T-helper 1 cell treated with Interleukin-12 subunit alpha and Interleukin-12 subunit beta and Interleukin-4 antibody, amounts not matched to agents 30 ng/mL and 1 ng/mL, for 36 hours (primary cell): Measurements from ENCODE around the gene B4GALT3. TPM values are rescaled to one million over a fixed set of nuclear protein-coding genes. Genes with fewer than 3 reads are reported as not detected.

Source experiments
- intact Hi-C: fragments of 100-400 bp; cut with micrococcal nuclease; formaldehyde crosslinking; loops from one replicate; pipeline ENCODE4 v1.15.1; 2024
- total RNA-seq: library from RNA; stranded (reverse); gene quantifications from 2 replicates; pipeline ENCODE4 v1.2.3, GENCODE V29; 2022

B4GALT3 gene
- total RNA-seq, 1 donor from 2014 or later: 56.3 TPM

DNA sequence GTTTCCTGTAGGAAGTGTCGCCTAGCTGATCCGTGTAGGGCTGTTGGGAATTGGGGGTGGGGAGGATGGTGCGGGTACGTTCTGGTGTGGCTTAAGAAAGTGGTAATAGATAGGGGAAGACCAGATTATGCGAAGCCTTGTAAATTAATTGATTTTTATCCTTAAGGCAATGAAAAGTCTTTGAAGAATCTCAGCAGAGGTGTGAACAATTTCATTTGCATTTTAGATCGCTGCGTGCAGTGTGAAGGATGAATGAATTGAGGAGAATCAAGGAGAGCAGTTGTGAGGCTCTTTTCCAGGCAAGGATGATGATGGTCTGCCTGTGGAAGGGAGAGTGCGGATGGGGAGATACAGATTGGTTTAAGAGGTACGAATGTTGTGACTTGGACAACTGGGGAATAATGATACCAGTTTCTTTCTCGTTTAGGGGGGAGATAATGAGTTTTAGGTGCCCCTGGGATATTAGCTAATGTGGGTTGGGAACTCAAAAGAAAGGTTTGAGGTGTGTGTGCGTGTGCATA, 44.0 kb downstream of the B4GALT3 start:
- intact Hi-C loops: loop anchor here (5.0 kb wide), 1 partner anchor 594 kb away; no protein-coding TSS in a partner anchor

DNA sequence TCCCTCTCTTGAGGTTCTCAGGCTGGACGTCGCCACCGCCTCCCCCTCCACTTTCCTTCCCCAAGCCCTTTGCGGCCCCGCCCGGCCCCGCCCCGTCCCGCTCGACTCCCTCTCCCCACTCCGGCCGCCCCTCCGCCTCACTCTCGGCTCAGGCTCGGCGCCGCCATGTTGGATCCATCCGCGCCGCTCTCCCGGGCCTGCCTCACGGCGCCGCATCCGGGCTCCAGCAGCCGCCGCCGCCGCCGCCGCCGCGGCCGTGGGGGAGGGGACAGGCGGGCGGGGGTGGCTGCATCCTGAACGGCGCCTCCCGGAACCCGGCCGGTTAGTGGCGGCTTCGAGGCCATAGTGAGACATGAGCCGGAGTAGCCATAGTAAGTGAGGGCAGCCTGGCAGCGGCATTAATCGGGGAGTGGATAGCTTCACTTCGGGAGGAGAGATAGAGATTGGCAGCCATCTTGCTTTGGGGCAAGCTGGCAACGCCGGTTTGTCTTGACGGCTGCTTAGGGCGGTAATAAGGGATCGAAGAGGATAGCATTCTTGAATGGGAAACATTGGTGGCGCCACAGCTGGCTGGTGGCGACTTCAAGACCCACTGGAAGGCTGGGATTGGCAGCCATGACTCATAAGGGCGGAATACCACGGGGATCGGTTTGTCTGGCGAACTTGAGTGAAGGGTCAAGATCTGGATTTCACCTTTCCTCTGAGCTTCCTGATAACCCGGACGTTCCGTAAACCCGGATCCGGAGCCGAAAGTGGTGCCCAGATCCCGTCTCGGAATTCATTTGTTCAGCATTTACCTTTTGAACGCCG, 44.7 kb downstream of the B4GALT3 start, which contains the start of gene DEDD:
Gene DEDD (minus strand): TSS at position 258 of the 810 bp plus-strand sequence. CDS start 8,205 bp downstream, outside the sequence.
- intact Hi-C loops: loop anchor here (1.0 to 5.0 kb wide), 12 partner anchors 13 to 595 kb away; partner anchors contain the start of genes B4GALT3, NDUFS2, PPOX and UFC1

DNA sequence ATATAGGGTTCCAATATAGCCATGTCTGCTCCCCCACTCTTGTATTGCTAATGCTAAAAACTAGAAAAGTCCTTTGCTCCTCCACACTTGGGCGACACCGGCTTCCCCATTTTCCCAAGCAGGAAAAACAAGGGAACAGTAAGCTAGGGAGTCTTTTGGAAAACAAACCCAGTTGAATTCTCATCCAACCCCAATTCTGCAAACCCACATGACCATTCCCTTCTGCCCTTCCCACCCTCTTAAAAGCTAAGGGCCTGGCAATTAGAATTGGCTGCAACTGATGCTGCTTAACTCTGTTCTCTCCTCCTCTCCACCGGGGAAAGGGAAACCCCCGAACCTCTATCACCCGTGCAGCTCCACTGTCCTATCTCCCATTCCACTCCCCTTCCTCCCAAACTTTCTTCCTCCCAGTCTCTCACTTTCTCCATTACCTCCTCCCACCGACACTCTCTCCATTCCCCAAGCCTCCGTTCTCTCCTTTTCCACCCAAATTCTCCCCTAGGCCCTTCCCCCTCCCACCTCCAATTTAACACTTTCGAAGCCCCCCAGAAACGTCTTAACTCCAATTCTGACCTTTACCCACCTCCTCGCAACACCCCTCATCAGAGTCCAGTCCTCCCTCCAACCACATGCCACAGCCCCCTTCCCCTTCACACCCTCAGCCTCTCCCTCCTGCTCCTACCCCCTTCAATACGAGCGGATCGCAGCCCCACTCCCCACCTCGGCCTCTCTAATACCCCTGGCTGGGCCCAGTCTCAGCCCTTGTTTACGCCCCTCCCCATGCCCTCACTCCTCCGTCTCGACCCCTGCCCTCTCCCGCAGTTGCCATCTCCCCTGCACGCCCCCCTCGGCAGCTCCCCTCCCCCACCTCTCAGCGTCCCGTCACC, 45.5 kb downstream of the B4GALT3 start:
- intact Hi-C loops: loop anchor here (1.0 to 5.0 kb wide), 12 partner anchors 12 to 596 kb away; partner anchors contain the start of genes B4GALT3, NDUFS2, PPOX and UFC1

DNA sequence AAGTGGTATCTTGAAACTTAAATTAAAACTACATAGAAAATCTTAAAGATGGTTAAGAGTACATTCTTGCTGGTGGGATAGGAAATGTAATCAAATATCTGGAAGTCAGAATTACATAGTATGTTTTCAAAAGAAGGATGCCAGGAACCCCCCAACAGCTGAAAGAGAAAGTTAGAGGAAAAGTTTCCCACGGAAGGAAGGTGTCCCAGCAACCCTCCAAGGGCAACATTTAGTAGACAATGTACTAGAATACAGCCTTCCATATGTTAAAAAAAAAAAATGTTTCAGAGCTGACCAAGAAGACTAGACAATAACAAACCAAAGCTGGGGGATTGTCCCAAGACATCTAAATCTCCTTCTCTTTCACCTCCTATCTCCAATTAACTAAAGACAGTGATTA, 47.0 kb downstream of the B4GALT3 start:
- intact Hi-C loops: loop anchor here (5.0 kb wide), 1 partner anchor 597 kb away; no protein-coding TSS in a partner anchor

DNA sequence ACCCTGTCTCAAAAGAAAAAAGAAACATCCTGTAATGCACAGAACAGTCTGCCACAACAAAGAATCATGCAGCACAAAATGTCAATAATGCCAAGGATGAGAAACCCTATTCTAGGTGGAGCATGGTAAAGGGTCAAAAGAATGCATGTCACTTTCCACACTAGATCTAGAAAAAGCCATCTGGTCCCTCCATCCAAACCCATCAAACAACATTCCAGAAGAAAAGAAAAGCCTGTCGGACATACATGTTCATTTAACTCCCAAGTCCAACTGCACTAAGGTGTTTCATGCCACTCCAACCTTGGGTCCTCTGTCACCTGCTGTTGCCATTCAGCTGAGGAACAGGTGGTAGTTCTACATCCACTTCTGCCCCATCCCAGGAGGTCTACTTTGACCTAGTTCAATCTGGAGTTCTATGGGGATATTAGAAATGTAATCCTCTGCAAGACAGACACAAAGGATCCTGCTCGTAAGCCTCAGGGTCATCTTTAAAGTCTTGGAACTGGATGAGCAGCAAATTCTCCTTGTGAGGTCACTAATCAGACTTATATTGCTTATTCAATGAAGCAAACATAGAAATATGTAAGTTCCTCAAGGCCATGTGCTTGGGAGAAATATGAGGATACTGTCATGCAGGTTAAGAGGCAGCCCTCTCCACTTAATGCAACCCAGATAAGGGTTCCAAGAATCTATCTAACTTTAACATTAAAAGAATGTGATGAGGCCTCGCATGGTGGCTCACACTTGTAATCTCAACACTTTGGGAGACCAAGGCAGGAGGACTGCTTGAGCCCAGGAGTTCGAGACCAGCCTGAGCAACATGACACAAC, 48.5 kb downstream of the B4GALT3 start:
- intact Hi-C loops: no loop called here

DNA sequence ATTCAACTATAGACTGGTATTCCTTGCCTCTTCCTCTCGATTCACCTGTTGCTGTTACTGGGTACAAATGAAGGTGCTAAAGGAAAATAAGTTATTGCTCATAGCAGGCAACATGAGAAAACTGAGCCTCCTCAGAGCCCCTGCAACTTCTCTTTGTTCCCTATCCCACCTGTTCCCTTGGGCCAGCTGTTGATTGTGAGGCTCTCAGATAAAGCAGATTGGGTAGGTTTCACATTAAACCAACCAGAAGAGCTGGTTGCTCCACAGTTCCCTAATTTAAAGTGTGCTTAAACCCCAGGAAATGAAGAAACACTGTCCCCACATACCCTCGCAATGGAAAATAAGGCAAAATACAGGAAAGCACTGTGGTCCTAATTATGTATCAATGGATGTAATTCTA, 49.7 kb downstream of the B4GALT3 start:
- intact Hi-C loops: no loop called here

DNA sequence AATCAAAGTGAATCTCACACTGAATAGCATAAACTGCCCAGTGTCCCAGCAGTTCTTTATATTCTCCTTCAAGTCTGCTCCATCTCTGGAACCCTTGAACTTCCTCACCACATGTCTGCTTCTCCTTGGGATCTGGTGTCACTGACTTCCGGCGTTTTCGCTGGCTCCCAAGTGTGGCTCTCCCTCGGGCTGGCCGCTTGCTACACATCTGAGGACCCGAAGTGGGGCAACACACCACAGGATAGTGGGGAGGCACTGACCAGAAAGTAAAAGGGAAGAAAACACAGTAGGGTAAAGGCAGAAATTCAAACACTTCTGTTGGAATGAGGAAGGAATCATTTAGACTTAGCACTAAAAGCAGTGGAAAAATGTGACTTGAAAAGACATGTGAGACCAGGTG, 54.3 kb downstream of the B4GALT3 start:
- intact Hi-C loops: no loop called here

DNA sequence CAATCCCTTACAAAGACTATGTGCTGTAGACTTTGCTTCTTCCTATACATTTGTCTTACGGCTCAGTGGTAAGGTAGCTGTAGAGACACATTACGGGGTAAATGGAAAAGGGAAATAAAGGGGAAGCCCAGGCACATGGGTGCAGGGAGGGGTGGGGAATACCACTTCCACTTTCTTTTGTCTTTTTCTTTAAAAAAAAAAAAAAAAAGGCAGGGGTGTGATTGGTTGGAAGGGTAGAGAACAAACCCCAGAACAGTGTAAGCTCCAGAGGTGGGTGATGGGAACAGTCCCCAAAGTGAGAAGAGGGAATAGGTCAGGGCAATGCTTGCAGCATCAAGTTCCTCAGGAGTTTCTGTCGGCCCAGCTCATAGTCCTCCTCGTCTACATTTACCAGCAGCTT, 55.5 kb downstream of the B4GALT3 start:
- intact Hi-C loops: no loop called here

Other genes with a start within 250 kb of the B4GALT3 start
- gene ITLN2, start 222.7 kb downstream of the B4GALT3 start, total RNA-seq: not detected in 2 replicates
- gene F11R, start 156.4 kb downstream of the B4GALT3 start, total RNA-seq: 17.4 and 19.7 TPM in 2 replicates
- 40.8 and 43.5 TPM in 2 replicates for gene TSTD1, start 138.5 kb downstream of the B4GALT3 start, total RNA-seq
- gene USF1, start 131.5 kb downstream of the B4GALT3 start, total RNA-seq: 78.3 and 86.9 TPM in 2 replicates
- 301 and 314 TPM in 2 replicates for gene ARHGAP30, start 107.6 kb downstream of the B4GALT3 start, total RNA-seq
- gene NECTIN4, start 87.9 kb downstream of the B4GALT3 start, total RNA-seq: not detected in 2 replicates
- gene KLHDC9, start 79.1 kb downstream of the B4GALT3 start, total RNA-seq: not detected in 2 replicates
- gene PFDN2, start 59.5 kb downstream of the B4GALT3 start, total RNA-seq: 71.4 and 71.5 TPM in 2 replicates
- 39.1 and 40.6 TPM in 2 replicates for gene NIT1, start 59.4 kb downstream of the B4GALT3 start, total RNA-seq
- gene DEDD, start 44.8 kb downstream of the B4GALT3 start, total RNA-seq: 41.5 and 47.6 TPM in 2 replicates
- gene UFC1, start 23.5 kb downstream of the B4GALT3 start, total RNA-seq: 109 TPM in 2 replicates
- 30.6 and 33.6 TPM in 2 replicates for gene USP21, start 18.0 kb downstream of the B4GALT3 start, total RNA-seq
- 29.5 and 30.7 TPM in 2 replicates for gene PPOX, start 11.1 kb downstream of the B4GALT3 start, total RNA-seq
- 2.2 and 2.4 TPM in 2 replicates for gene ADAMTS4, start 21.5 kb upstream of the B4GALT3 start, total RNA-seq
- gene NDUFS2, start 24.9 kb upstream of the B4GALT3 start, total RNA-seq: 82.8 and 88.5 TPM in 2 replicates
- gene FCER1G, start 37.8 kb upstream of the B4GALT3 start, total RNA-seq: 1.7 and 2.9 TPM in 2 replicates
- not detected in 2 replicates for gene APOA2, start 46.1 kb upstream of the B4GALT3 start, total RNA-seq
- 26.4 and 27.1 TPM in 2 replicates for gene TOMM40L, start 48.6 kb upstream of the B4GALT3 start, total RNA-seq
- not detected in 2 replicates for gene NR1I3, start 60.7 kb upstream of the B4GALT3 start, total RNA-seq
- gene PCP4L1, start 81.2 kb upstream of the B4GALT3 start, total RNA-seq: 0.15 and 0.29 TPM in 2 replicates
- gene MPZ, start 132.5 kb upstream of the B4GALT3 start, total RNA-seq: 6.1 and 7.0 TPM in 2 replicates
- 171 TPM in 2 replicates for gene SDHC, start 136.9 kb upstream of the B4GALT3 start, total RNA-seq
- gene CFAP126, start 190.4 kb upstream of the B4GALT3 start, total RNA-seq: not detected in 2 replicates